Endothelial cell of hepatic sinusoid (primary cell): ENCODE results near the gene ZFP69B.
"Not testable (repeated sequence)": the region's sequence is repeated elsewhere in the genome, so short reads cannot be mapped to it uniquely, and the experiment has no call there.

ENCODE experiments used
- in situ Hi-C: cut with HindIII; loops from 2 replicates; pipeline ENCODE4 v1.10.0; 2017; ENCODE audit warnings: low sequenced_read_pairs

ZFP69B gene

GRCh38 chr1:40435471-40435870 is 14.8 kb upstream of the ZFP69B start:
- in situ Hi-C loops = no loop called here

GRCh38 chr1:40435876-40436275 is 14.4 kb upstream of the ZFP69B start:
- in situ Hi-C loops = no loop called here

- in situ Hi-C loops = no loop called here
Measured at GRCh38 chr1:40438391-40439015, 11.8 kb upstream of the ZFP69B start.

- in situ Hi-C loops = no loop called here
Measured at GRCh38 chr1:40439247-40439646, 11.0 kb upstream of the ZFP69B start.

- in situ Hi-C loops = no loop called here
Measured at GRCh38 chr1:40450495-40451237, 390 bp downstream of the ZFP69B start.

GRCh38 chr1:40451238-40451585 is 936 bp downstream of the ZFP69B start:
- in situ Hi-C loops = no loop called here

- in situ Hi-C loops = no loop called here
Measured at GRCh38 chr1:40454873-40455272, 4.6 kb downstream of the ZFP69B start.

GRCh38 chr1:40462956-40463590 is 12.8 kb downstream of the ZFP69B start:
- in situ Hi-C loops = no loop called here

- in situ Hi-C loops = no loop called here
Measured at GRCh38 chr1:40469327-40469726, 19.1 kb downstream of the ZFP69B start.

- in situ Hi-C loops = no loop called here
Measured at GRCh38 chr1:40475268-40475667, 25.0 kb downstream of the ZFP69B start.

- in situ Hi-C loops = no loop called here
Measured at GRCh38 chr1:40476924-40477677, 26.8 kb downstream of the ZFP69B start, which contains the start of gene ZFP69. Gene ZFP69 (plus strand): TSS chr1:40477290. CDS start chr1:40479362, 2,072 bp downstream.

GRCh38 chr1:40477678-40478053 is 27.4 kb downstream of the ZFP69B start:
- in situ Hi-C loops = no loop called here

GRCh38 chr1:40478276-40478675 is 28.0 kb downstream of the ZFP69B start:
- in situ Hi-C loops = no loop called here

GRCh38 chr1:40479156-40479555 is 28.9 kb downstream of the ZFP69B start:
- in situ Hi-C loops = no loop called here

- in situ Hi-C loops = no loop called here
Measured at GRCh38 chr1:40495315-40495903, 45.1 kb downstream of the ZFP69B start.

- in situ Hi-C loops = not testable (repeated sequence)
Measured at GRCh38 chr1:40502651-40503050, 52.4 kb downstream of the ZFP69B start.

- in situ Hi-C loops = no loop called here
Measured at GRCh38 chr1:40507973-40508372, 57.7 kb downstream of the ZFP69B start.

- in situ Hi-C loops = no loop called here
Measured at GRCh38 chr1:40508375-40509341, 58.4 kb downstream of the ZFP69B start, which contains the start of gene EXO5. Gene EXO5 (plus strand): TSS chr1:40508767. CDS start chr1:40514545, 5,778 bp downstream.
